LNCaP clone FGC (cell line): ENCODE measurements around the gene TREML4.
"Not testable (repeated sequence)": the region's sequence is repeated elsewhere in the genome, so short reads cannot be mapped to it uniquely, and the experiment has no call there.

ENCODE experiments used
- DNase-seq: peaks from one replicate; pipeline ENCODE4 v3.0.0-alpha.2; 2011; ENCODE audit warnings: low read depth
- H3K4me3 ChIP-seq: 2 replicates; pipeline ENCODE4 v1.5.1; 2011; ENCODE audit warnings: mild to moderate bottlenecking, low read depth, low read length, control low read depth
- TF ChIP-seq, protein P1 (sequence below): IDR thresholded peaks from 2 replicates; pipeline ENCODE4 v1.5.1; 2012; ENCODE audit warnings: mild to moderate bottlenecking; ENCODE audit not compliant: control insufficient read depth, insufficient read depth; ENCODE audit errors: extremely low read depth

Gene TREML4

GRCh38 chr6:41232667-41233066, 4.5 kb downstream of the TREML4 start:
- no peak for DNase-seq
- TF ChIP-seq, protein P1, sequence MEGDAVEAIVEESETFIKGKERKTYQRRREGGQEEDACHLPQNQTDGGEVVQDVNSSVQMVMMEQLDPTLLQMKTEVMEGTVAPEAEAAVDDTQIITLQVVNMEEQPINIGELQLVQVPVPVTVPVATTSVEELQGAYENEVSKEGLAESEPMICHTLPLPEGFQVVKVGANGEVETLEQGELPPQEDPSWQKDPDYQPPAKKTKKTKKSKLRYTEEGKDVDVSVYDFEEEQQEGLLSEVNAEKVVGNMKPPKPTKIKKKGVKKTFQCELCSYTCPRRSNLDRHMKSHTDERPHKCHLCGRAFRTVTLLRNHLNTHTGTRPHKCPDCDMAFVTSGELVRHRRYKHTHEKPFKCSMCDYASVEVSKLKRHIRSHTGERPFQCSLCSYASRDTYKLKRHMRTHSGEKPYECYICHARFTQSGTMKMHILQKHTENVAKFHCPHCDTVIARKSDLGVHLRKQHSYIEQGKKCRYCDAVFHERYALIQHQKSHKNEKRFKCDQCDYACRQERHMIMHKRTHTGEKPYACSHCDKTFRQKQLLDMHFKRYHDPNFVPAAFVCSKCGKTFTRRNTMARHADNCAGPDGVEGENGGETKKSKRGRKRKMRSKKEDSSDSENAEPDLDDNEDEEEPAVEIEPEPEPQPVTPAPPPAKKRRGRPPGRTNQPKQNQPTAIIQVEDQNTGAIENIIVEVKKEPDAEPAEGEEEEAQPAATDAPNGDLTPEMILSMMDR, result no peak
- H3K4me3 ChIP-seq, result no peak overlapping the region

- DNase-seq, result no peak
- TF ChIP-seq, protein P1, result no peak
- H3K4me3 ChIP-seq, result no peak overlapping the region
Measured at GRCh38 chr6:41236276-41236675, 8.1 kb downstream of the TREML4 start.

- TF ChIP-seq, protein P1, result no peak
- no peak overlapping the region for H3K4me3 ChIP-seq
- no peak for DNase-seq
Measured at GRCh38 chr6:41237128-41237527, 9.0 kb downstream of the TREML4 start.

DNA sequence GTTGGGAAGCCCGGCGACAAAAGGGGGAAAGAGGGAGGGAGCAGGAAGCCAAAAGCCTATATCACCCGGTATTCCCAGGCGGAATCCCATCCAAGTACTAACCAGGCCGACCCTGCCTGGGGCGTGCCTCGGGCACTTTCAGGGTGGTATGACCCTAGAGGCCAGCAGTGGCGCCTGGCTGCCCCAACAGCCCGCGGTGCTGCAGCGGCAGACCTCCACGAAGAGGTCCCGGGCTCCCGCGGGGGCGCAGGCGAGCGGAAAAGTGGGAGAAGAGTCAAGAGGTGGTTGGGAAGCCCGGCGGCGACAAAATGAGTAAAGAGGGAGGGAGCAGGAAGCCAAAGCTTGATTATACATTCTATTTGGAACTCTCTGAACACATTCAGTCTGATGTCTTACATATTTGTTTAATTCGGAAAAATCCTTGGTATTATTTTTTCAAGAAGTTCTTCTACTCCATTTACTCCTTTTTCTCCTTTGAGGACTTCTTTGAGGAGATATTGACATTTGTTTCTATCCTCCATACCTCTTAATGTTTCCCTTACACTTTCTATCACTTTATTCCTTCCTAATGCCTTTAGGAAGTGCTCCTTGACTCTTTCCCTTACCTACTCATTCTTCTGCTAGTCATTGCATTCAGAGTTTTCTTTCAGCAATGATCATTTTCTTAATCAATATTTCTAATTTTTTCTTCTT, 11.5 kb downstream of the TREML4 start:
- H3K4me3 ChIP-seq, result no peak overlapping the region
- DNase-seq, result no peak
- TF ChIP-seq, protein P1, result no peak

GRCh38 chr6:41246529-41246928, 18.4 kb downstream of the TREML4 start:
- not testable (repeated sequence) for DNase-seq, H3K4me3 ChIP-seq

GRCh38 chr6:41247288-41247865, 19.2 kb downstream of the TREML4 start:
- DNase-seq, result no peak
- TF ChIP-seq, protein P1, result no peak

DNA sequence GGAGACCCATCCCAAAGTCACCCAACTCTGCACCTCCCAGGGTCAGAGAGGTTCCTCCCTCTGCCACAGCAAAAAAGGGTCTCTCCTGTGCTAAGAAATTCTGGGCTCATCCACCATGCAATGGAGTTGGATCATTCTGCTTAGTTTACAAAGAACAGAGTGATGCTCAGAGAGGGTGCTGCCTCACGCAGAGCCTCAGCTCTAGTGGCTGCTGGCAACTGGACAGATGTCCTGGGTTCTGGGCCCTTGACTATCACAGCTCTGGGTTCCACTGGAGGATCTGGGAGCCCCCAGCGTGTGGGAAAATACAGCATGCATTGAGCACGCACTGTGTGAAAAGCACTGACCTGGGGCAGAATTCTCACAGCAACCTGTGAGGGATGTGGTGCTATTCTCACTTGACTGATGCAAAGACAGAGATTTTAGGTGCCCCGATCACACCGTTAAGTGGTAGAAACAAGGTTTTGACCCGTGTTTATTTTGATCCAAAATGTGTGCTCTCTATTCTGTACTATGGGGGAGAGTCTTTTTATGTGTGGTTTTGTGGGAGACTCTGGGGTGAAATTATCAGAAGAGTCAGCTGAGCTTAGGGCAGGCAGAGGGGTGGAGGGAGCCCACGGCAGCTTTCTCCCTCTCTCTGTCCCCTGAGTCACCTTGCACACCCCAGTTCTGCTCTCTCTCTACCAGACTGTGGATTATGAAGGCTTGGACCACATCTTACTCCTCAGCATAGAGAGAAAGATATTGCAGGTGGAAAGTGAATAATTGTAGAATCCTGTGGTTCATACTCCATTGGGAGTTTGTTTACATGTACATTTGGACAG, 19.9 kb downstream of the TREML4 start:
- H3K4me3 ChIP-seq, result no peak overlapping the region
- TF ChIP-seq, protein P1, result no peak
- no peak for DNase-seq

More at GRCh38 chr6:41247288-41247865, 19.2 kb downstream of the TREML4 start:
- H3K4me3 ChIP-seq, result no peak overlapping the region
